GM23338 (cell line): ENCODE data around the gene PAEP. TPM values are rescaled to one million over a fixed set of nuclear protein-coding genes. Genes with fewer than 3 reads are reported as not detected.

Experiments
- ATAC-seq: fragments of 200-7000 bp; cut with Tn5 transposase; 3 replicates; pipeline ENCODE4 v1.9.1; 2020
- DNase-seq: peaks from one replicate; pipeline ENCODE4 v3.0.0-alpha.2; 2015; ENCODE audit warnings: low spot score
- H2AFZ ChIP-seq: fragments of 200-600 bp; sonication (generic); 2 replicates; pipeline ENCODE4 v1.8.0; 2016; ENCODE audit warnings: antibody characterized with exemption, mild to moderate bottlenecking, moderate library complexity
- H3F3A ChIP-seq: fragments of 200-600 bp; sonication (generic); replicated peaks from 2 replicates; pipeline ENCODE4 v1.8.0; 2017; ENCODE audit warnings: antibody characterized with exemption, mixed run types, low read depth
- H3K27ac ChIP-seq: fragments of 200-600 bp; sonication (generic); 2 replicates; pipeline ENCODE4 v1.6.1; 2016; ENCODE audit warnings: low read depth
- H3K27me3 ChIP-seq: fragments of 200-600 bp; sonication (generic); 2 replicates; pipeline ENCODE4 v1.8.0; 2016; ENCODE audit warnings: mild to moderate bottlenecking, mixed run types, moderate library complexity; ENCODE audit not compliant: insufficient read depth
- H3K36me3 ChIP-seq: fragments of 200-600 bp; sonication (generic); 2 replicates; pipeline ENCODE4 v1.8.0; 2016; ENCODE audit warnings: mild to moderate bottlenecking; ENCODE audit not compliant: insufficient read depth
- H3K4me1 ChIP-seq: fragments of 200-600 bp; sonication (generic); 2 replicates; pipeline ENCODE4 v1.8.0; 2016; ENCODE audit warnings: mild to moderate bottlenecking, moderate library complexity; ENCODE audit not compliant: insufficient read depth
- H3K4me2 ChIP-seq: fragments of 200-600 bp; sonication (generic); 2 replicates; pipeline ENCODE4 v1.7.1; 2017; ENCODE audit warnings: mixed run types
- H3K4me3 ChIP-seq: fragments of 200-600 bp; sonication (generic); 2 replicates; pipeline ENCODE4 v1.6.1; 2016; ENCODE audit warnings: mixed run types
- H3K79me2 ChIP-seq: fragments of 200-600 bp; sonication (generic); replicated peaks from 2 replicates; pipeline ENCODE4 v1.8.0; 2017; ENCODE audit warnings: mild to moderate bottlenecking; ENCODE audit not compliant: insufficient read depth
- H3K9me2 ChIP-seq: fragments of 200-600 bp; sonication (generic); 2 replicates; pipeline ENCODE4 v1.8.0; 2017; ENCODE audit not compliant: insufficient read depth
- H4K20me1 ChIP-seq: fragments of 200-600 bp; sonication (generic); replicated peaks from 2 replicates; pipeline ENCODE4 v1.8.0; 2017; ENCODE audit warnings: mild to moderate bottlenecking; ENCODE audit not compliant: insufficient read depth
- H3K27ac Mint-ChIP-seq: 2 replicates; pipeline ENCODE4 v1.8.0; 2020; ENCODE audit warnings: inconsistent platforms, mild to moderate bottlenecking, moderate library complexity, mixed read lengths
- H3K27me3 Mint-ChIP-seq: 3 replicates; pipeline ENCODE4 v1.8.0; 2022; ENCODE audit warnings: low read depth, mild to moderate bottlenecking, moderate library complexity, mixed read lengths, inconsistent platforms; ENCODE audit not compliant: insufficient read depth, poor library complexity
- H3K36me3 Mint-ChIP-seq: 3 replicates; pipeline ENCODE4 v1.8.0; 2021; ENCODE audit warnings: low read depth, mild to moderate bottlenecking, inconsistent platforms, moderate library complexity, mixed read lengths
- H3K4me1 Mint-ChIP-seq: 3 replicates; pipeline ENCODE4 v1.8.0; 2020; ENCODE audit warnings: mild to moderate bottlenecking, inconsistent platforms, mixed read lengths
- H3K4me3 Mint-ChIP-seq: 3 replicates; pipeline ENCODE4 v1.8.0; 2021; ENCODE audit warnings: moderate library complexity, mild to moderate bottlenecking, inconsistent platforms, mixed read lengths
- H3K9me3 Mint-ChIP-seq: 3 replicates; pipeline ENCODE4 v1.8.0; 2020; ENCODE audit warnings: moderate library complexity, mild to moderate bottlenecking, inconsistent platforms, mixed read lengths
- CREB1 ChIP-seq: fragments of 250-450 bp; sonication (Bioruptor Pico); IDR thresholded peaks from 2 replicates; pipeline ENCODE4 v1.5.0; 2020; ENCODE audit warnings: low read depth, mild to moderate bottlenecking, moderate library complexity
- CTCF ChIP-seq, 2 experiments: fragments of 200-600 bp in 1 of 2; sonication (generic) in 1 of 2; conservative IDR thresholded peaks; 2 replicates each; pipeline versions ENCODE4 v1.5.1 to v1.6.1; 2016 to 2017; ENCODE audit warnings: antibody characterized with exemption in 2 of 2, low read depth in 2 of 2, mild to moderate bottlenecking in 2 of 2, moderate library complexity in 1 of 2
- EZH2 ChIP-seq: fragments of 200-600 bp; sonication (generic); IDR thresholded peaks from one replicate; pipeline ENCODE4 v1.8.0; 2017; ENCODE audit warnings: antibody characterized with exemption, mild to moderate bottlenecking, low read depth; ENCODE audit not compliant: unreplicated experiment
- EZH2phosphoT487 ChIP-seq: fragments of 200-600 bp; sonication (generic); IDR thresholded peaks from one replicate; pipeline ENCODE4 v1.8.1; 2018; ENCODE audit warnings: antibody characterized with exemption; ENCODE audit not compliant: unreplicated experiment
- JUNB ChIP-seq: IDR thresholded peaks from one replicate; pipeline ENCODE4 v1.6.1; 2016; ENCODE audit warnings: antibody characterized with exemption; ENCODE audit not compliant: unreplicated experiment
- NANOG ChIP-seq: IDR thresholded peaks from 2 replicates; pipeline ENCODE4 v1.6.1; 2016; ENCODE audit warnings: antibody characterized with exemption, borderline replicate concordance
- POLR2AphosphoS5 ChIP-seq: IDR thresholded peaks from 2 replicates; pipeline ENCODE4 v1.6.1; 2016; ENCODE audit warnings: antibody characterized with exemption, low read depth
- STAT1 ChIP-seq: IDR thresholded peaks from one replicate; pipeline ENCODE4 v1.6.1; 2016; ENCODE audit warnings: antibody characterized with exemption; ENCODE audit not compliant: unreplicated experiment
- ZNF114 ChIP-seq: fragments of 250-450 bp; sonication (Bioruptor Pico); IDR thresholded peaks from 2 replicates; pipeline ENCODE4 v1.5.0; 2020; ENCODE audit warnings: mild to moderate bottlenecking, moderate library complexity
- ZNF331 ChIP-seq: fragments of 250-450 bp; sonication (Bioruptor Pico); IDR thresholded peaks from 2 replicates; pipeline ENCODE4 v1.5.0; 2020; ENCODE audit warnings: low read depth, mild to moderate bottlenecking, moderate library complexity
- ZNF462 ChIP-seq: fragments of 250-450 bp; sonication (Bioruptor Pico); IDR thresholded peaks from 2 replicates; pipeline ENCODE4 v1.5.0; 2020; ENCODE audit warnings: mild to moderate bottlenecking, moderate library complexity
- polyA plus RNA-seq: library from polyadenylated mRNA; unstranded; fragments of >200 nt; fragmentation: Nextera tagmentation; extraction: Ambion mirVana; gene quantifications from 2 replicates; pipeline ENCODE4 v1.2.1, GENCODE V29; 2016
- total RNA-seq: library from RNA; depleted of rRNA; stranded (reverse); fragments of >200 nt; shearing (Covaris generic); gene quantifications from 2 replicates; pipeline ENCODE4 v1.2.3, GENCODE V29; 2014
- TF ChIP-seq, protein P1 (sequence below): IDR thresholded peaks from 2 replicates; pipeline ENCODE4 v1.6.1; 2016; ENCODE audit warnings: antibody characterized with exemption
- TF ChIP-seq, protein P2 (sequence below): IDR thresholded peaks from one replicate; pipeline ENCODE4 v1.6.1; 2018; ENCODE audit warnings: antibody characterized with exemption; ENCODE audit not compliant: unreplicated experiment

Gene PAEP
- total and polyA plus RNA-seq, 2 experiments from 2014 or later, result not detected

- no peak overlapping the region for H3K27ac Mint-ChIP-seq
- H3K36me3 Mint-ChIP-seq, result peaks cover 7% of the 10 kb centered on the region; the same call in 2 of the 3 replicates
- Histone ChIP-seq H3K36me3 (no peaks in the 10 kb centered on the region), H3K4me2 (no peak overlapping the region), H3K27me3 (no peaks in the 10 kb centered on the region), H3K4me3 (no peak overlapping the region), H2AFZ (no peak overlapping the region), H3F3A (no peaks in the 10 kb centered on the region), H3K9me2 (no peaks in the 10 kb centered on the region), H3K4me1 (no peaks in the 10 kb centered on the region), H4K20me1 (no peaks in the 10 kb centered on the region), H3K79me2 (no peaks in the 10 kb centered on the region), H3K27ac (no peak overlapping the region)
- H3K27me3 Mint-ChIP-seq, result peaks cover 8% of the 10 kb centered on the region
- ATAC-seq (no peak), DNase-seq (no peak)
- H3K9me3 Mint-ChIP-seq, result peaks cover 15% of the 10 kb centered on the region
- peaks cover 10% of the 10 kb centered on the region for H3K4me1 Mint-ChIP-seq
- TF ChIP-seq CREB1 (CRISPR knock-in tag) (no peak), ZNF462 (CRISPR knock-in tag) (no peak), JUNB (no peak), NANOG (no peak), ZNF331 (CRISPR knock-in tag) (no peak), EZH2phosphoT487 (no peak), CTCF (conservative IDR thresholded peaks at IDR 0.05; ENCODE audit: low read depth in 2 of 2) (no peak), POLR2AphosphoS5 (no peak), EZH2 (no peak), STAT1 (no peak), ZNF114 (CRISPR knock-in tag) (no peak)
- TF ChIP-seq, protein P1, sequence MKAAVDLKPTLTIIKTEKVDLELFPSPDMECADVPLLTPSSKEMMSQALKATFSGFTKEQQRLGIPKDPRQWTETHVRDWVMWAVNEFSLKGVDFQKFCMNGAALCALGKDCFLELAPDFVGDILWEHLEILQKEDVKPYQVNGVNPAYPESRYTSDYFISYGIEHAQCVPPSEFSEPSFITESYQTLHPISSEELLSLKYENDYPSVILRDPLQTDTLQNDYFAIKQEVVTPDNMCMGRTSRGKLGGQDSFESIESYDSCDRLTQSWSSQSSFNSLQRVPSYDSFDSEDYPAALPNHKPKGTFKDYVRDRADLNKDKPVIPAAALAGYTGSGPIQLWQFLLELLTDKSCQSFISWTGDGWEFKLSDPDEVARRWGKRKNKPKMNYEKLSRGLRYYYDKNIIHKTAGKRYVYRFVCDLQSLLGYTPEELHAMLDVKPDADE, result no peak
- TF ChIP-seq, protein P2, sequence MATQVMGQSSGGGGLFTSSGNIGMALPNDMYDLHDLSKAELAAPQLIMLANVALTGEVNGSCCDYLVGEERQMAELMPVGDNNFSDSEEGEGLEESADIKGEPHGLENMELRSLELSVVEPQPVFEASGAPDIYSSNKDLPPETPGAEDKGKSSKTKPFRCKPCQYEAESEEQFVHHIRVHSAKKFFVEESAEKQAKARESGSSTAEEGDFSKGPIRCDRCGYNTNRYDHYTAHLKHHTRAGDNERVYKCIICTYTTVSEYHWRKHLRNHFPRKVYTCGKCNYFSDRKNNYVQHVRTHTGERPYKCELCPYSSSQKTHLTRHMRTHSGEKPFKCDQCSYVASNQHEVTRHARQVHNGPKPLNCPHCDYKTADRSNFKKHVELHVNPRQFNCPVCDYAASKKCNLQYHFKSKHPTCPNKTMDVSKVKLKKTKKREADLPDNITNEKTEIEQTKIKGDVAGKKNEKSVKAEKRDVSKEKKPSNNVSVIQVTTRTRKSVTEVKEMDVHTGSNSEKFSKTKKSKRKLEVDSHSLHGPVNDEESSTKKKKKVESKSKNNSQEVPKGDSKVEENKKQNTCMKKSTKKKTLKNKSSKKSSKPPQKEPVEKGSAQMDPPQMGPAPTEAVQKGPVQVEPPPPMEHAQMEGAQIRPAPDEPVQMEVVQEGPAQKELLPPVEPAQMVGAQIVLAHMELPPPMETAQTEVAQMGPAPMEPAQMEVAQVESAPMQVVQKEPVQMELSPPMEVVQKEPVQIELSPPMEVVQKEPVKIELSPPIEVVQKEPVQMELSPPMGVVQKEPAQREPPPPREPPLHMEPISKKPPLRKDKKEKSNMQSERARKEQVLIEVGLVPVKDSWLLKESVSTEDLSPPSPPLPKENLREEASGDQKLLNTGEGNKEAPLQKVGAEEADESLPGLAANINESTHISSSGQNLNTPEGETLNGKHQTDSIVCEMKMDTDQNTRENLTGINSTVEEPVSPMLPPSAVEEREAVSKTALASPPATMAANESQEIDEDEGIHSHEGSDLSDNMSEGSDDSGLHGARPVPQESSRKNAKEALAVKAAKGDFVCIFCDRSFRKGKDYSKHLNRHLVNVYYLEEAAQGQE, result no peak
- no peak overlapping the region for H3K4me3 Mint-ChIP-seq
Measured at GRCh38 chr9:135568026-135568425, 6.5 kb downstream of the PAEP start.
